ENCODE data around the gene ZNF580. TPM values are rescaled to one million over a fixed set of nuclear protein-coding genes. Genes with fewer than 3 reads are reported as not detected.
A peak's percentile ranks its signal among the peaks of the same experiment; 100 is the strongest.

ZNF580 gene
- total RNA-seq, 1 experiment from 2014 or later = 38.5 TPM

DNA sequence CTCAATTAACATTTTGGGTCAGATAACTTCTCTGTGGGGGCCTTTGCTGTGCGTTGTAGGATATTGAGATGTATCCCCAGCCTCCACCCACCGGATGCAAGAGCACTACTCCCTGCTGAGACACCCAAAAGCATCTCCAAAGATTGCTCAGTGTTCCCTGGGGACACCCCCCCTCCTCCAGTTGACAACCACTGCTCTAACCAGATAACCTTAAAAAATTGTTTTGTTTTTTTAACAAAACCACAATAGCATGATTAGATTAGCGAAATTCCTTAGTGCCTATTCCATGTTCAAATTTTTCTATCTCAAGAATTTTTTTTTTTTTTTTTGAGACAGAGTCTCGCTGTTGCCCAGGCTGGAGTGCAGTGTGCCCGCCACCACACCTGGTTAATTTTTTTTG is 31.6 kb downstream of the ZNF580 start:
- H3K36me3 Mint-ChIP-seq (ENCODE audit: insufficient read depth, unreplicated experiment) = peaks cover 96% of the 10 kb centered on the region
- intact Hi-C loops (cut with micrococcal nuclease; ENCODE audit: unreplicated experiment) = no loop called here
- no TSS peak for BruUV-seq (replicated peaks)
- H3K4me3 Mint-ChIP-seq (ENCODE audit: unreplicated experiment) = no peak overlapping the region
- Histone ChIP-seq H3K4me1 (peaks cover 45% of the 10 kb centered on the region), H3K36me3 (ENCODE audit: control insufficient read depth, insufficient read depth, low read length) (peaks cover 15% of the 10 kb centered on the region), H3K4me3 (ENCODE audit: low read depth, low read length) (no peak overlapping the region), H3K27me3 (replicated peaks; ENCODE audit: control insufficient read depth, insufficient read depth, low read length) (no peaks in the 10 kb centered on the region), H3K9me3 (no peaks in the 10 kb centered on the region)
- ChIA-PET CTCF (interaction anchor here (1.5 to 1.6 kb wide), 2 partner anchors 19 to 32 kb away, joined by 6 to 9 read pairs; no protein-coding TSS in a partner anchor), POLR2A (interaction anchor here (1.6 kb wide), 1 partner anchor 18 kb away, joined by 14 read pairs; the partner anchor contains the start of gene U2AF2)
- H3K27me3 Mint-ChIP-seq (ENCODE audit: insufficient read depth, unreplicated experiment) = no peaks in the 10 kb centered on the region
- TF ChIP-seq, protein P1, sequence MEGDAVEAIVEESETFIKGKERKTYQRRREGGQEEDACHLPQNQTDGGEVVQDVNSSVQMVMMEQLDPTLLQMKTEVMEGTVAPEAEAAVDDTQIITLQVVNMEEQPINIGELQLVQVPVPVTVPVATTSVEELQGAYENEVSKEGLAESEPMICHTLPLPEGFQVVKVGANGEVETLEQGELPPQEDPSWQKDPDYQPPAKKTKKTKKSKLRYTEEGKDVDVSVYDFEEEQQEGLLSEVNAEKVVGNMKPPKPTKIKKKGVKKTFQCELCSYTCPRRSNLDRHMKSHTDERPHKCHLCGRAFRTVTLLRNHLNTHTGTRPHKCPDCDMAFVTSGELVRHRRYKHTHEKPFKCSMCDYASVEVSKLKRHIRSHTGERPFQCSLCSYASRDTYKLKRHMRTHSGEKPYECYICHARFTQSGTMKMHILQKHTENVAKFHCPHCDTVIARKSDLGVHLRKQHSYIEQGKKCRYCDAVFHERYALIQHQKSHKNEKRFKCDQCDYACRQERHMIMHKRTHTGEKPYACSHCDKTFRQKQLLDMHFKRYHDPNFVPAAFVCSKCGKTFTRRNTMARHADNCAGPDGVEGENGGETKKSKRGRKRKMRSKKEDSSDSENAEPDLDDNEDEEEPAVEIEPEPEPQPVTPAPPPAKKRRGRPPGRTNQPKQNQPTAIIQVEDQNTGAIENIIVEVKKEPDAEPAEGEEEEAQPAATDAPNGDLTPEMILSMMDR (IDR thresholded peaks at IDR 0.05; ENCODE audit: insufficient read depth in 1 of 2, low read depth in 1 of 2, low read length in 1 of 2, severe bottlenecking in 1 of 2, unreplicated experiment in 1 of 2) = no peak
- H3K4me1 Mint-ChIP-seq (ENCODE audit: low read depth, unreplicated experiment) = peaks cover 57% of the 10 kb centered on the region
- H3K27ac Mint-ChIP-seq (ENCODE audit: unreplicated experiment) = no peak overlapping the region
- no peak for DNase-seq
- no peaks in the 10 kb centered on the region for H3K9me3 Mint-ChIP-seq (ENCODE audit: unreplicated experiment)

DNA sequence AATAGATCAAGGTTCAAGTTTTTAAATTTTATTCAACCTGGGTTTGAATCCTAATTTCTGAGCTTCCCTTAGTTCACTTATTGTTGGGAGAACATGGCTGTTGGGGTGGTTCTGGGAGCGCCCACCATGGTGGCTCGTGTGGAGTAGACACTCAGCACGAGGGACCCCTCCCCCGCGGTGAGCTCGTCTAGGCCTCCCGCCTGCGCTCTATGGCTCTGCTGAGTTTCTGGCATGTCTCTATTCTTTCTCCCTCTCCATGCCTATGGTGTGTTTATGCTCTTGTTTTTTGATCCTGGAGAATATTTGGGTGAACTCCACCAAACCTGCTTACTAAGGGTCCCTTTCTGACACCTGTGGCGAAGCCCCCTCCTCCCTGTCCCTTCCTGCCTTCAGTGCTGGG is 32.7 kb downstream of the ZNF580 start:
- H3K27me3 Mint-ChIP-seq (ENCODE audit: insufficient read depth, unreplicated experiment) = no peaks in the 10 kb centered on the region
- no peaks in the 10 kb centered on the region for H3K9me3 Mint-ChIP-seq (ENCODE audit: unreplicated experiment)
- ChIA-PET POLR2A (no interaction called here), CTCF (interaction anchor here (1.1 kb wide), 1 partner anchor 19 kb away, joined by 5 read pairs; no protein-coding TSS in a partner anchor)
- TF ChIP-seq, protein P1 (IDR thresholded peaks at IDR 0.05; ENCODE audit: insufficient read depth in 1 of 2, low read depth in 1 of 2, low read length in 1 of 2, severe bottlenecking in 1 of 2, unreplicated experiment in 1 of 2) = no peak
- H3K27ac Mint-ChIP-seq (ENCODE audit: unreplicated experiment) = peak overlapping the region; percentile 92
- H3K4me1 ChIP-seq = peaks cover 35% of the 10 kb centered on the region
- H3K4me3 ChIP-seq (ENCODE audit: low read depth, low read length) = no peak overlapping the region
- H3K9me3 ChIP-seq = no peaks in the 10 kb centered on the region
- peak overlapping the region; percentile 94 for H3K4me3 Mint-ChIP-seq (ENCODE audit: unreplicated experiment)
- intact Hi-C loops (cut with micrococcal nuclease; ENCODE audit: unreplicated experiment) = no loop called here
- no peak for DNase-seq
- H3K36me3 ChIP-seq (ENCODE audit: control insufficient read depth, insufficient read depth, low read length) = peaks cover 13% of the 10 kb centered on the region
- peaks cover 54% of the 10 kb centered on the region for H3K4me1 Mint-ChIP-seq (ENCODE audit: low read depth, unreplicated experiment)
- peaks cover 93% of the 10 kb centered on the region for H3K36me3 Mint-ChIP-seq (ENCODE audit: insufficient read depth, unreplicated experiment)
- no peaks in the 10 kb centered on the region for H3K27me3 ChIP-seq (replicated peaks; ENCODE audit: control insufficient read depth, insufficient read depth, low read length)
- BruUV-seq (replicated peaks) = no TSS peak

DNA sequence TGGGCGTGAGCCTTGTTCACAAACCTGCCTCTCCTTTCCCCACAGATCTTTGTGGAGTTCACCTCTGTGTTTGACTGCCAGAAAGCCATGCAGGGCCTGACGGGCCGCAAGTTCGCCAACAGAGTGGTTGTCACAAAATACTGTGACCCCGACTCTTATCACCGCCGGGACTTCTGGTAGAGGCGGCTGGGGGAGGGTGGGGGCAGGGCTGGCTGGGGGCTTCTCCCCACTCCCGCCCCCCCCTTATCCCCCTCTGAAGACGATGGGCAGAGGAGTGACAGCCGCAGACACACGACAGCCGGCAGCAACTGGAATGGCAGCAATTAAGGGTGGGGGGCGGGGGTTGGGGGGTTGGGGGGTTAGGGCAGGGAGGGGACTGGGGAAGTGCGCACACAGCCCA is 33.1 kb downstream of the ZNF580 start:
- ChIA-PET POLR2A (no interaction called here), CTCF (interaction anchor here (1.1 kb wide), 1 partner anchor 20 kb away, joined by 5 read pairs; no protein-coding TSS in a partner anchor)

More for the DNA sequence above, 33.1 kb downstream of the ZNF580 start:
- Histone ChIP-seq H3K4me1 (peaks cover 30% of the 10 kb centered on the region), H3K9me3 (no peaks in the 10 kb centered on the region), H3K27me3 (replicated peaks; ENCODE audit: control insufficient read depth, insufficient read depth, low read length) (no peaks in the 10 kb centered on the region), H3K4me3 (ENCODE audit: low read depth, low read length) (no peak overlapping the region), H3K36me3 (ENCODE audit: control insufficient read depth, insufficient read depth, low read length) (peaks cover 13% of the 10 kb centered on the region)
- TF ChIP-seq, protein P1 (IDR thresholded peaks at IDR 0.05; ENCODE audit: insufficient read depth in 1 of 2, low read depth in 1 of 2, low read length in 1 of 2, severe bottlenecking in 1 of 2, unreplicated experiment in 1 of 2) = no peak
- H3K27ac Mint-ChIP-seq (ENCODE audit: unreplicated experiment) = peak overlapping the region; percentile 92
- peaks cover 54% of the 10 kb centered on the region for H3K4me1 Mint-ChIP-seq (ENCODE audit: low read depth, unreplicated experiment)
- no peak for DNase-seq
- H3K9me3 Mint-ChIP-seq (ENCODE audit: unreplicated experiment) = no peaks in the 10 kb centered on the region
- intact Hi-C loops (cut with micrococcal nuclease; ENCODE audit: unreplicated experiment) = loop anchor here (2.0 kb wide), 1 partner anchor 19 kb away; the partner anchor contains the start of gene U2AF2
- H3K27me3 Mint-ChIP-seq (ENCODE audit: insufficient read depth, unreplicated experiment) = no peaks in the 10 kb centered on the region
- peak overlapping the region; percentile 94 for H3K4me3 Mint-ChIP-seq (ENCODE audit: unreplicated experiment)
- peaks cover 94% of the 10 kb centered on the region for H3K36me3 Mint-ChIP-seq (ENCODE audit: insufficient read depth, unreplicated experiment)
- no TSS peak for BruUV-seq (replicated peaks)

Data from Caco-2 (cell line).